Measurements from ENCODE around the gene SMG6.

SMG6 gene

DNA sequence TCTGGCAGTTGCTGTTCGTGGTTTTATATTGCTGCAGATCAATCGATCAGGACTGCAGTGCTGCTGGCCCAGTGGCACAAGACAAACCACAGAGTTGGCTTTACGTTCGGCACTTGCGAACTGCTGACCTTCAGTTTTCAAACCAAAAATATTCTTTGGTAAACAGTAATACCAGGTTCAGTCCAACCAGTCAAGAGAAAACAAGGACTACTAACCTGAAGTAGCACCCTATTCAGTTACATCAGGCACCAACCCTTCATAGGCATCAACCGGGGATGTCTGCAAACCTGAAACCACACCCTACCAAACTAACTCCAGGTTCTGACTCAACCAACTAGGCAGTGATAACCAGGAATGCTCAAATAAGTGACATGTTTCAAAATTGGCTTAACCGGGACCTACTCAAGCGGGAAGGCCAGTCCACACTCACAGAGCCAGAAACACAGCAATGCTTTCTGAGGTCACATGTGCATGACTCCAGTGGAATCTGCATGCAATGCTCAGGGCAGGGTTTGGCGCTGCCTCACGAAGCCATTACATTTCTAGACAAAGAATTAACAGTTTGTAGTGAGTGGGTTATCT, 91.1 kb downstream of the SMG6 start:
- Histone ChIP-seq H3K9me3 (ENCODE audit: control insufficient read depth, insufficient read depth, low read depth, low read length) (no peaks in the 10 kb centered on the region), H3K36me3 (ENCODE audit: control insufficient read depth in 2 of 2, insufficient read depth in 1 of 2, low read length in 2 of 2) (peaks cover 0 to 7% of the 10 kb centered on the region in 2 experiments; a peak in 2 of 3 replicates), H3K4me1 (ENCODE audit: control insufficient read depth, insufficient read depth, low read length) (peaks cover 19% of the 10 kb centered on the region), H3K27ac (ENCODE audit: extremely low read depth, low read depth, low read length) (no peak overlapping the region), H3K4me3 (ENCODE audit: low read depth, low read length) (no peak overlapping the region)
- ChIA-PET CTCF (interaction anchor here (0.6 to 2.4 kb wide), 6 partner anchors 10 to 286 kb away, joined by 3 to 11 read pairs (median 6); partner anchors contain the start of gene HIC1), POLR2A (no interaction called here)
- TF ChIP-seq ZBTB7A (tag by site-specific recombination; IDR thresholded peaks at IDR 0.05; ENCODE audit: low read depth): no peak
- TF ChIP-seq ZXDB (tag by site-specific recombination; IDR thresholded peaks at IDR 0.05): no peak
- no peak for TF ChIP-seq ZNF473 (tag by site-specific recombination; IDR thresholded peaks at IDR 0.05)
- TF ChIP-seq SETDB1 (IDR thresholded peaks at IDR 0.05; ENCODE audit: insufficient read length, low read length): no peak
- no peak for TF ChIP-seq ZNF664 (tag by site-specific recombination; IDR thresholded peaks at IDR 0.05)
- no peak for TF ChIP-seq ZNF791 (tag by site-specific recombination; IDR thresholded peaks at IDR 0.05)
- no peak for TF ChIP-seq ZNF600 (tag by site-specific recombination; IDR thresholded peaks at IDR 0.05)
- no peak for TF ChIP-seq ZBTB48 (tag by site-specific recombination; IDR thresholded peaks at IDR 0.05)
- TF ChIP-seq BCL11A (tag by site-specific recombination; IDR thresholded peaks at IDR 0.05; ENCODE audit: low read depth): no peak
- TF ChIP-seq ZSCAN4 (tag by site-specific recombination; IDR thresholded peaks at IDR 0.05): no peak
- no peak for TF ChIP-seq ZNF394 (tag by site-specific recombination; IDR thresholded peaks at IDR 0.05; ENCODE audit: borderline replicate concordance)
- TF ChIP-seq GLI4 (tag by site-specific recombination; IDR thresholded peaks at IDR 0.05): no peak
- no peak for TF ChIP-seq ZNF830 (tag by site-specific recombination; IDR thresholded peaks at IDR 0.05; ENCODE audit: low read depth)
- no peak for TF ChIP-seq MZF1 (tag by site-specific recombination; IDR thresholded peaks at IDR 0.05; ENCODE audit: borderline replicate concordance)
- no peak for TF ChIP-seq KLF1 (tag by site-specific recombination; IDR thresholded peaks at IDR 0.05)

DNA sequence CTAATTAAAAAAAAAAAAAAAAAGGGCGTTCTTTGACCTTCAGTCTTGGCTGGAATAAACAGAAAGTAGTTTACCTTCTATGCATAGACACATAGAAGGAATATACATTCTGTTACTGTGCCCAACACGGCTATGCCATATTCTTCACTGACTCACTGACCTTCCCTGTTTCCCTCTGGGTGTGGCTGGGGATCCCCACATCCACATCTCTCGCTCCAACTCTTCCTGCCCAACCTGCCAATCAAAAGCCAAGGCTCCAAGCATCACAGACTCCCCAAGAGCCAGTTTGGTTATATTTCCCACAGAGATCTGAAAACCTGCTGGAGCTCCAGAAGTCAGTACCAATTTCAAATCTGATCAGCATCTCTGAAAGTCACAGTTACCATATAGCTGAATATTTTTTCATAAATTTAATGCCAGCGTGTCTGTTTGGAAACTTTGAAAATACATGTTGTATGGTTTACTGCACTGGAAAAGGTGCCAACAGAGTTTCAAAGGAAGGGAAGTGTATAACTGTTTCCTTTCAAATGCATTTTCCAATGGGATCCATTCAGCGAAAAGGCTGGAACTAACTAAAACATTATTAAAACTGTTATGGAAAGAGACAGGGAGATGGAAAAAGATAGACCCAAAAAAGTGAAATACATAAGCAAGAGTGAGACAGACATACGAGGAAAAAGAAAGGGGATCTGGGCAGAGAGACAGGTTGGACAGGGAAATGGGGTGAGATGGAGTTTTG, 91.8 kb downstream of the SMG6 start:
- H3K36me3 ChIP-seq (ENCODE audit: control insufficient read depth in 2 of 2, insufficient read depth in 1 of 2, low read length in 2 of 2): peaks cover 0 to 7% of the 10 kb centered on the region in 2 experiments; a peak in 2 of 3 replicates
- H3K9me3 ChIP-seq (ENCODE audit: control insufficient read depth, insufficient read depth, low read depth, low read length): no peaks in the 10 kb centered on the region
- CTCF ChIA-PET: interaction anchor here (0.7 to 2.1 kb wide), 3 partner anchors 33 to 157 kb away, joined by 5 to 7 read pairs (median 6); partner anchors contain the start of gene HIC1
- H3K4me1 ChIP-seq (ENCODE audit: control insufficient read depth, insufficient read depth, low read length): peaks cover 19% of the 10 kb centered on the region
- H3K4me3 ChIP-seq (ENCODE audit: low read depth, low read length): no peak overlapping the region
- H3K27ac ChIP-seq (ENCODE audit: extremely low read depth, low read depth, low read length): no peak overlapping the region
- TF ChIP-seq PRDM1 (tag by site-specific recombination; IDR thresholded peaks at IDR 0.05) (peak; percentile 31; the same call in 1 of the 2 replicates), ZNF140 (tag by site-specific recombination; IDR thresholded peaks at IDR 0.05) (no peak)
- POLR2A ChIA-PET: no interaction called here

GRCh38 chr17:2210726-2211125, 92.9 kb downstream of the SMG6 start:
- POLR2A ChIA-PET: interaction anchor here (0.6 to 0.9 kb wide), 2 partner anchors 35 to 304 kb away, joined by 3 to 5 read pairs; no protein-coding TSS in a partner anchor
- CTCF ChIA-PET: interaction anchor here (0.6 to 2.1 kb wide), 3 partner anchors 34 to 604 kb away, joined by 3 to 6 read pairs (median 4); no protein-coding TSS in a partner anchor
- Histone ChIP-seq H3K4me3 (ENCODE audit: low read depth, low read length) (no peak overlapping the region), H3K9me3 (ENCODE audit: control insufficient read depth, insufficient read depth, low read depth, low read length) (no peaks in the 10 kb centered on the region), H3K4me1 (ENCODE audit: control insufficient read depth, insufficient read depth, low read length) (peaks cover 19% of the 10 kb centered on the region), H3K27ac (ENCODE audit: extremely low read depth, low read depth, low read length) (no peak overlapping the region), H3K36me3 (ENCODE audit: control insufficient read depth in 2 of 2, insufficient read depth in 1 of 2, low read length in 2 of 2) (peaks cover 0 to 7% of the 10 kb centered on the region in 2 experiments; a peak in 2 of 3 replicates)
- no peak for TF ChIP-seq KLF10 (tag by site-specific recombination; IDR thresholded peaks at IDR 0.05)
